ENCODE data around the gene IL13RA1.

DNA sequence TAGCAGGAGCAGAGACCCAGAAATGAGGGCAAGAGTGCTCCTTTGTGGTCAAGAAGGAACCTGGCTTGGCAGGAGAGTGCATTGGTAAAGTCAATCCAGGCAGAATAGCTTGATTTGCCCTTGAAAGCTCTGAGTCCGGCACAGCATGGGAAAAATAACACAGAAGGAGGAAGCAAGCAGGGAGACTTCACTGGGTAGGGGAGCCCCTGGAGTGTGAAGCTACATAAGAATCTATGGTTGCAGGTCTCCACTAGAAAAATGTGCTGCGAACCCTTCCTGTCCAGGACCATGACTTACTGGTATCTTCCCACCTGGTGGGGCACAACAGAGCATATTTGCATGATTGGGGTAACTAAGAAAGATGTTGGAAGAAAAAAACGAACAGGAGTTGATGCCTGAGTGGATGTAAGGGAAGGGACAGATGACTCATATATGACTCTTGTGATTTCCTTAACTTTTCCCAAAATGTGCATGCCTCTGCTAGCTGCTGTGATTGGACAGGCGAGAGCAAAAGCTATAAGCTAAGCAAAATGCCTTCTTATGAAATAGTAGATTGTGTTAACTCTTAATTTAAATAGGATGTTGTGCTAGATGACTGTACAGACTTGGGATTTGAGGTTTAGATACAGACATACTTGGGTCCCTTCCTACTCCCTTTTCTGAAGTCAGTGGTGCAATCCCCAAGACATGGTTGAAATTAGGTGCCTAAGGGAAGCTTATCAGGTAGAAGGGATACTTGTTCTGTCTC, 3.3 kb downstream of the IL13RA1 start:
- TF ChIP-seq, protein P1, sequence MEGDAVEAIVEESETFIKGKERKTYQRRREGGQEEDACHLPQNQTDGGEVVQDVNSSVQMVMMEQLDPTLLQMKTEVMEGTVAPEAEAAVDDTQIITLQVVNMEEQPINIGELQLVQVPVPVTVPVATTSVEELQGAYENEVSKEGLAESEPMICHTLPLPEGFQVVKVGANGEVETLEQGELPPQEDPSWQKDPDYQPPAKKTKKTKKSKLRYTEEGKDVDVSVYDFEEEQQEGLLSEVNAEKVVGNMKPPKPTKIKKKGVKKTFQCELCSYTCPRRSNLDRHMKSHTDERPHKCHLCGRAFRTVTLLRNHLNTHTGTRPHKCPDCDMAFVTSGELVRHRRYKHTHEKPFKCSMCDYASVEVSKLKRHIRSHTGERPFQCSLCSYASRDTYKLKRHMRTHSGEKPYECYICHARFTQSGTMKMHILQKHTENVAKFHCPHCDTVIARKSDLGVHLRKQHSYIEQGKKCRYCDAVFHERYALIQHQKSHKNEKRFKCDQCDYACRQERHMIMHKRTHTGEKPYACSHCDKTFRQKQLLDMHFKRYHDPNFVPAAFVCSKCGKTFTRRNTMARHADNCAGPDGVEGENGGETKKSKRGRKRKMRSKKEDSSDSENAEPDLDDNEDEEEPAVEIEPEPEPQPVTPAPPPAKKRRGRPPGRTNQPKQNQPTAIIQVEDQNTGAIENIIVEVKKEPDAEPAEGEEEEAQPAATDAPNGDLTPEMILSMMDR (IDR thresholded peaks at IDR 0.05), result no peak
- no peak for TF ChIP-seq POLR2AphosphoS5 (IDR thresholded peaks at IDR 0.05)
